VCaP (cell line): ENCODE results near the gene RPTOR.

Source experiments
- H3K27ac ChIP-seq: fragments of 450-650 bp; 2 replicates; pipeline ENCODE4 v1.5.1; 2017
- CTCF ChIP-seq: fragments of 450-650 bp; conservative IDR thresholded peaks from 2 replicates; pipeline ENCODE4 v1.5.1; 2017; ENCODE audit warnings: mild to moderate bottlenecking, moderate library complexity

Gene RPTOR

GRCh38 chr17:80913928-80914821 is 369.5 kb downstream of the RPTOR start:
- H3K27ac ChIP-seq = no peak overlapping the region
- no peak for TF ChIP-seq CTCF

DNA sequence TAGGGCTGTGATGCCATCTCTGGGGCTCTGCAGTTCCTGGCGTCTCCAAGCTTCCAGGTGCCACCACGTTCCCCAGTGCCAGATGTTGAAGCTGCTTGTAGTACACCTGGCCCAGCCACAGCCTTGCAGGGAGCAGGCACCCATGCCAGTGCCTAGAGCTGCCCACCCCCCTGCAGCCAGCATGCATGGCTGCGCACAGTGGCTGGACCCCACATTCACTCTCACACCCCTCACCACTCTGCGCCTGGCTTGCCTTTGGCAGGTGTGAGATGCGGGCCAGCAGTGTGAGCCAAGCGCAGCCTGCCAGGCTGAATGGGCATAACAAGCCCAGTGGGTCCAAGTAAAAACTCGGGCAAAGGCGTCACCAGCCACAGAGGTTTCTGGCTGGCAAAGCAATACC is 371.6 kb downstream of the RPTOR start:
- TF ChIP-seq CTCF = no peak
- no peak overlapping the region for H3K27ac ChIP-seq

- no peak for TF ChIP-seq CTCF
- H3K27ac ChIP-seq = no peak overlapping the region
Measured at GRCh38 chr17:80917716-80918560, 373.3 kb downstream of the RPTOR start.

DNA sequence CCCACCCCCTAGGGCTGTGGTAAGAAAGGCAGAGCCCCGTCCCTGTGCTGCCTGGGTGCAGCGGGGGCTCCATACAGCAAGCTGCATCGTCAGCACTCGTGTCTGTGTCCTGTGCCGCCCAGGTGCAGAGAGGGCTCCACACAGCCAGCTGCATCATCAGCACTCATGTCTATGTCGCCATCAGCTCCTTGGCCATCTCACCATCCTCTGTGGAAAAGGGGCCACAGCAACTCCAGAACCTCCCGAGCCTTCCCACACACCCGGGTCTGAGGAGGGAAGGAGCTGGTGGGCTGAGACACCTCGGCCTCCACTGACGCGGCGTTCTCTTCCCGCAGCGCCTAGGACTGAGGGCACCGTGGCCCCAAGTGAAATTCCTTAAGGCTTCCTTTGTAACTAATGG is 374.1 kb downstream of the RPTOR start:
- TF ChIP-seq CTCF = no peak
- H3K27ac ChIP-seq = no peak overlapping the region

DNA sequence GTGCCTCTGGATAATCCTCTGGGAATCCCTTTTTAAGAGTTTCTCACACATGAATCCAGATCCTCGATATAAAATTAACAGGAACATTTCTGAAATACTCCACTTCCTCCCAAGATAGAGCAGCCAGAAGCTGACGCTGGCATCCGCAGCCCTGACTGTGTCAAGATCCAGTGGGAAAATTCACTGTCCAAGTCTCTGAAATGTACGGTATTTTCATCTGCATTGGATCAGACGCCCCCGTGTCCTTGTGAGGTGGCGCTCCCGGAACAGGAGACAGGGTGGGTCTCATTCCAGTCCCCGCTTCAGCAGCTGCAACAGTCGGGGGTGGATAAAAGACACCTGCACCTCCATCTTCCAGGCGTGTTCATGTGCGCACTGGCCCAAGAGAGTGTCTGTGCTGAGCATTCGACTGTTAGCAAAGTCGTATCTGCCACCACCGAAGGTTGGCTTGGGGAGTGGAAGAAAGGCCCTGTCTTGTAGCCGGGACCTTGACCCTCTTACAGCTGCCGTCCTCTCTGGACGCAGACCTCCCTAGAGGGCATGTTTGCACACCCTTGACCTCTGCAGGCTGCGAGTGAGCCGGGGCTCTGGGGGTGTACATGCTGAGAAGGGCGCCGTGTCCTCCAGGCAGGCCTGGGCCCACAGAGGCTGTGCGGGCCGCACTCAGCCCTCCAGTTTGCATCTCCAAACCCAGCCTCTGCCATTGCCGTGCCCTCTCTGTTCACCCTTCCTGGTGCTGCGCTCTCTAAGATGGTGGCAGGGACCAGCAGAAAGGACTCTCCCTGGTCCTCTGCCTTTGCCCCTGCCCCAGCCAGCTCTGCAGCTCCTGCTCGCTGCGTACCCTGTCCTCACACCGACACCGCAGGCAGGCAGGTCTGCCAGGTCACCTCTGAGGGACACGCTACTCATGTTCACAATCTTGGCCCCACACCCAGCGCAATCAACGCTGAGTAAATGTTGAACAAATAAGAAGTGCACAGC is 375.0 kb downstream of the RPTOR start:
- no peak overlapping the region for H3K27ac ChIP-seq
- TF ChIP-seq CTCF = no peak

DNA sequence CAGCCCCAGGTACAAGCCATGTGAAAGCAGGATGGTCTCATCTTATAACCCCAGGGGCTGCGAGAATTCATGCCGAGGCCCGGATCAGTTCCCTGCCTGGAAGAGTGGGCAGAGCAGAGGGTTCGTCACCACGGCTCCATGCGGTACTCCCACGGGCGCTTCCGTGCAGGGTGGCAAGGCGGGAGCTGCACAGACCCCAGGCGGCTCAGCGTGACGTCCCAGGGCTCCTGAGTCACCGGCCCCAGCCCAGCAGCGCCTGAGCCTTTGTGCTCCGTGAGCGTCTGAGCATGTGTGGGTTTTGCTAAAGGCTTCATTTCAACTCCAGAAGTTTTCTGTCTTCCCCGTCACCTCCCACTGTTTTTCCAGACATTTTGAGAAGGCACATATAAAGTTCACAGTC is 375.8 kb downstream of the RPTOR start:
- no peak overlapping the region for H3K27ac ChIP-seq
- no peak for TF ChIP-seq CTCF
